Middle frontal gyrus (tissue), 1 donor: ENCODE data around the gene POP5.
"Not testable (repeated sequence)": the region's sequence is repeated elsewhere in the genome, so short reads cannot be mapped to it uniquely, and the experiment has no call there.

ENCODE experiments used
- DNase-seq: peaks from one replicate; pipeline ENCODE4 v3.0.0-alpha.2; 2015; ENCODE audit warnings: low spot score; ENCODE audit errors: extremely low spot score

POP5 gene

DNA sequence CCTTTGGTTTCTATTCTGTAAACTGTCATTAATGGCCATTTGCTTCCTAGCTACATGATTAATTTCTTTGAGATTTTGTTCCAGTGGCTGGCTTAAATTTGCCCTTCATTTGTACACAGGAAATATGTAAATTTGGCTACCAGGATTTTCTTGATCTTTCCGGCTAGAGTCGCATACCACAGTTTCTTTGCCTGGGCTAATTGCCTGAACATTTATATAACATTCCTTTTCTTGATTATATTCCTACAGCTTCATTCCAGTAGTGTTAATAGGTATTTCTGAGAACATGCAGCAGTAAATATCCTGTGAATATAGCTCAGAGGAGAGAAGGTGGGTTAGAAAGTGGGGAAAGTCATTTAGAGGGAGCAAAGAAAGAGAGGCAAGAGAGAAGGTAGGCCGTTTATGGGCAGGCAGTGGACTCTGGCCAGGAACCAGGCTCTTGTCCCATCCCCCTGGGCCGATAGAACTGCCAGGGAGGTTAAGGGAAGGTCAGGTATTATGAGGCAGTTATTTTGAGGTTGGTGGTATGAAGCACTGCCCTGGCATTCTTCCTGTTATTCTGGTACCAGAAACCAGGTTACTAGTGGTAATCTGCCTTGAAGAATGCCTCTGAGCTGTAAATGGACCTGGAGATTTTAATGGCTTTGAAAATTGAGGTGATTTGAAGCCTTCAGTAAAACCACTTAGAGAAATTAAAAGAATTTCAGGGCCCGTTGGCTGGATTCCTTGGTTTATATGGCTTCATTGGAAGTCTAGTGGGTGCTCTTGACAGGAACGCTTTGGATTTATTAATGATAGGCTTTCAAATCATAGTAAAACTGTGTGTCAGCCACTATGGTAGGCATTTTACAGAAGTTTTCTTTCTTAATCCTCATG, 42.7 kb downstream of the POP5 start:
- no peak for DNase-seq

DNA sequence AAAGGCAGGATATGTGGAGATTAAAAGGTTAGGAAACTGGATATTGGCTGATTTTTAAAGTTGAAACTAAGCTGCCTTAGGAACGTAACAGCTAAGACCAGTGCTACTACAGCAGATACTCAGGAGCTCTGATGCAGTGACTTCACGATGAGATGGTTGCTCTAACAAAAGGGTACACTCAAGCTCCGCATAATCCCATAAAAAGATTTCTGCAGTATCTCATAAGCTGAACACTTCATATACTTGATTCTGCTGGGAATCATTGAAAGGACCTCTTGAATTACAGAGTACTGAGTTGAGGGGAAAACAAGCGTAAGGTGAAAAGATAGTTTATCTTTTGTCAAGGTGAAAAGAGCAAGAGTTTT, 43.4 kb downstream of the POP5 start:
- no peak for DNase-seq

GRCh38 chr12:120536064-120536791, 45.0 kb downstream of the POP5 start:
- DNase-seq = no peak

- no peak for DNase-seq
Observed at GRCh38 chr12:120534703-120535655, 46.2 kb downstream of the POP5 start.

GRCh38 chr12:120534203-120534702, 46.9 kb downstream of the POP5 start, which contains the start of gene RNF10:
RNF10 (plus strand) TSS chr12:120534356; CDS start chr12:120534812, 456 bp downstream.
- peak; percentile 44 for DNase-seq

DNA sequence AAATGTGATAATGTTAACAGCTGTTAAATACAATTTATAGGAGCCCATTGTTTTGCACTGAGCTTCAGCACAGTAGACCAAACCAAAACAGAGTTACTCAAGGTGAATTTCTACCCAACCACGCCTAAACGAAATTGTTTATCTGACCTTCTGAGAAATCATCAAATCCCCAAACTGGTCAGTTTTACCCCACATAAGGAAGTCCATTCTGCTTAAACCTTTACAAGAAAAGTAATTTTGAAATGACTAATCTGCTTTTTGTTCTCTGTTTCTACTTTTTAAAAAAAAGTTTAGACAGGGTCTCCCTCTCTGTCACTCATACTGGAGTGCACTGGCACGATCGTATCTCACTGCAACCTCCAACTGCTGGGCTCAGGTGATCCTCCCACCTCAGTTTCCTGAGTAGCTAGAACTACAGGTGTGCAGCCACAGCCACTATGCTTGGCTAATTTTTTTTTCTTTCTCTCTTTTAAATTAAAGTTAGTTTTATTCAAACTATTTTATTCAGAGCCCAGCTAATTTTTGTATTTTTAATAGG, 48.4 kb downstream of the POP5 start:
- no peak for DNase-seq

DNA sequence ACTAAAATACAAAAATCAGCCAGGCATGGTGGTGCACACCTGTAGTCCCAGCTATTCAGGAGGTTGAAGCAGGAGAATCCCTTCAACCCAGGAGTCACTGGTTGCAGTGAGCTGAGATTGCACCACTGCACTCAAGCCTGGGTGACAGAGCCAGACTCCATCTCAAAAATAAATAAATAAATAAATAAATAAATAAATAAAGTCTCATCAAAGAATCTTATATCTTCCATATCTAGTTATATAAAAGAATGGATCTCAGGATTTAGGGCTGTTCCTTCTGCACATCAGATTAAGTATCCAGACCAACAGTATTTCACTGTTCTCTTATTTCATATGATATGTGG, 50.8 kb downstream of the POP5 start:
- not testable (repeated sequence) for DNase-seq

GRCh38 chr12:120529641-120530417, 51.4 kb downstream of the POP5 start:
- no peak for DNase-seq

DNA sequence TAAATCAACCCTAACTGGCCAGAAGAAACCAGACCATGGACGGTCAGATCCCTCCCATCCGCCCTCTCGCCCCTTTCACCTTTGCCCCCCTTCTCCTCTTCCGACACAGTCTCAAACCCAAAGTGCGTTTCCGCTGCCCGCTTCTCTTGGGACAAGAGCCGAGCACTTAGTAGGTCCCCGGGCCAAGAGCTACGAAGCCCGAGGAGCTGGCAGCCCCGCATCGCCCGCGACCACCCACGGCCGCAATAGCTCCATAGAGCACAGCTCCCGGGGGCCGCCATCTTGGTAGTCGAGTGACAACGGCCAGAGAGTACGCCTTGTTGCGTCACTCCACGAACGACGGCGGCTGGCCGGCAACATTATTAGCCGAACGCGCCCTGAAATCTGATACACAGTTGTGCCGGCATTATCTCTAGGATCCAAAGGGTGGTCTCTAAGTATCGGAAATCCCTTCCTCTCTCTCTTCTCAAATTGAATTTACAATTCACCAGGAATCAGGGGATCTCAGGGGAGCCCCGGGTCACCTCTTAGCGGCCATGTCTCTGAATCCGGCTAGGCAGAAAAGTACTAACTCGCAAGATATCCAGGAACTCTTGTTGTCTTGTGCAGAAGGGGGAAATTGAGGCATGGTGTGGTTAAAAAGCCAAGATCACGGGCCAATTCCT, 52.2 kb downstream of the POP5 start, which contains the start of gene COQ5:
COQ5 (minus strand) TSS at position 298 of the 665 bp plus-strand sequence; CDS start at position 281, 17 bp downstream.
- peak; percentile 87 for DNase-seq
